Measurements from ENCODE around the gene NOM1.
A peak's percentile ranks its signal among the peaks of the same experiment; 100 is the strongest.
"Not testable (repeated sequence)": the region's sequence is repeated elsewhere in the genome, so short reads cannot be mapped to it uniquely, and the experiment has no call there.

The NOM1 gene

GRCh38 chr7:156949541-156950380, at the start of gene NOM1:
TSS of gene NOM1 (plus strand) at chr7:156949712. CDS start at chr7:156949738, 26 bp downstream.
- DNase-seq = peak; percentile 92

- DNase-seq = not testable (repeated sequence)
Observed at GRCh38 chr7:156900093-156900492, 49.4 kb upstream of the NOM1 start.

GRCh38 chr7:156903232-156903909, 46.1 kb upstream of the NOM1 start:
- DNase-seq = peak; percentile 30

- no peak for DNase-seq
Observed at GRCh38 chr7:156906200-156906649, 43.3 kb upstream of the NOM1 start.

- DNase-seq = no peak
Observed at GRCh38 chr7:156907656-156908055, 41.9 kb upstream of the NOM1 start.

GRCh38 chr7:156909574-156910252, 39.8 kb upstream of the NOM1 start:
- DNase-seq = not testable (repeated sequence)

- DNase-seq = no peak
Observed at GRCh38 chr7:156918635-156919034, 30.9 kb upstream of the NOM1 start.

- no peak for DNase-seq
Observed at GRCh38 chr7:156919132-156919713, 30.3 kb upstream of the NOM1 start.

GRCh38 chr7:156920076-156920475, 29.4 kb upstream of the NOM1 start:
- DNase-seq = no peak

- not testable (repeated sequence) for DNase-seq
Observed at GRCh38 chr7:156920487-156921373, 28.8 kb upstream of the NOM1 start.

GRCh38 chr7:156922304-156922703, 27.2 kb upstream of the NOM1 start:
- DNase-seq = not testable (repeated sequence)

GRCh38 chr7:156925821-156926220, 23.7 kb upstream of the NOM1 start:
- not testable (repeated sequence) for DNase-seq

- DNase-seq = no peak
Observed at GRCh38 chr7:156927571-156928405, 21.7 kb upstream of the NOM1 start.

GRCh38 chr7:156928406-156928747, 21.1 kb upstream of the NOM1 start:
- no peak for DNase-seq

GRCh38 chr7:156929789-156930539, 19.5 kb upstream of the NOM1 start:
- peak; percentile 31 for DNase-seq

- no peak for DNase-seq
Observed at GRCh38 chr7:156932006-156932405, 17.5 kb upstream of the NOM1 start.

- no peak for DNase-seq
Observed at GRCh38 chr7:156935250-156935649, 14.3 kb upstream of the NOM1 start.

GRCh38 chr7:156936766-156937165, 12.7 kb upstream of the NOM1 start:
- DNase-seq = not testable (repeated sequence)

GRCh38 chr7:156940421-156941122, 8.9 kb upstream of the NOM1 start:
- DNase-seq = no peak
